CD14-positive monocyte (primary cell): ENCODE measurements around the gene NASP. TPM values are rescaled to one million over a fixed set of nuclear protein-coding genes. Genes with fewer than 3 reads are reported as not detected.

Experiments
- DNase-seq, 3 donors: peaks; one replicate each; pipeline ENCODE4 v3.0.0-alpha.2; 2011 to 2022
- H2AFZ ChIP-seq: 2 replicates; pipeline ENCODE4 v1.6.0; 2012; ENCODE audit warnings: mild to moderate bottlenecking, low read depth, low read length, inconsistent platforms; ENCODE audit not compliant: insufficient read depth, poor library complexity, severe bottlenecking
- H3K27ac ChIP-seq, 2 donors: 1 replicate in 1 of 2; 2 replicates in 1 of 2; pipeline ENCODE4 v1.5.1; 2012 to 2013; ENCODE audit warnings: low read length in 2 of 2, control low read depth in 1 of 2, inconsistent platforms in 1 of 2, low read depth in 1 of 2, mild to moderate bottlenecking in 1 of 2
- H3K27me3 ChIP-seq, 2 donors: one replicate each; pipeline versions ENCODE4 v1.6.0 to v1.6.1; 2011 to 2013; ENCODE audit warnings: low read length in 2 of 2; ENCODE audit not compliant: control insufficient read depth in 2 of 2, insufficient read depth in 2 of 2
- H3K36me3 ChIP-seq, 2 donors: replicated peaks in 1 of 2; 1 replicate in 1 of 2; 2 replicates in 1 of 2; pipeline versions ENCODE4 v1.5.1 to v1.6.1; 2012 to 2013; ENCODE audit warnings: low read length in 2 of 2, control low read depth in 1 of 2, inconsistent platforms in 1 of 2, mild to moderate bottlenecking in 1 of 2; ENCODE audit not compliant: insufficient read depth in 2 of 2, control insufficient read depth in 1 of 2
- H3K4me1 ChIP-seq, 2 donors: 1 replicate in 1 of 2; 2 replicates in 1 of 2; pipeline versions ENCODE4 v1.5.1 to v1.6.1; 2012 to 2013; ENCODE audit warnings: low read length in 2 of 2, control low read depth in 1 of 2, inconsistent platforms in 1 of 2, mild to moderate bottlenecking in 1 of 2, moderate library complexity in 1 of 2; ENCODE audit not compliant: insufficient read depth in 2 of 2, control insufficient read depth in 1 of 2
- H3K4me2 ChIP-seq: replicated peaks from 2 replicates; pipeline ENCODE3; 2012; ENCODE audit warnings: low read length, moderate library complexity, mild to moderate bottlenecking; ENCODE audit not compliant: poor library complexity, severe bottlenecking; ENCODE audit errors: extremely low read depth
- H3K4me3 ChIP-seq, 3 experiments: fragments of 200-600 bp in 1 of 3; sonication (generic) in 1 of 3; replicated peaks in 1 of 3; 1 replicate in 2 of 3; 2 replicates in 1 of 3; pipeline ENCODE4 v1.5.1; 2011 to 2013; ENCODE audit warnings: low read length in 3 of 3, mild to moderate bottlenecking in 3 of 3, control low read depth in 2 of 3, low read depth in 2 of 3, inconsistent platforms in 1 of 3, moderate library complexity in 1 of 3
- H3K79me2 ChIP-seq: 2 replicates; pipeline ENCODE4 v1.6.0; 2012; ENCODE audit warnings: mild to moderate bottlenecking, control low read depth, inconsistent platforms, low read length, moderate library complexity; ENCODE audit not compliant: insufficient read depth
- H3K9ac ChIP-seq: 2 replicates; pipeline ENCODE4 v1.6.0; 2017; ENCODE audit warnings: low read length, mild to moderate bottlenecking; ENCODE audit not compliant: insufficient read depth, poor library complexity, severe bottlenecking
- H3K9me3 ChIP-seq, 2 donors: replicated peaks in 1 of 2; 1 replicate in 1 of 2; 2 replicates in 1 of 2; pipeline versions ENCODE4 v1.5.1 to v1.6.1; 2012 to 2013; ENCODE audit warnings: low read length in 2 of 2, control low read depth in 1 of 2; ENCODE audit not compliant: control insufficient read depth in 1 of 2, insufficient read depth in 1 of 2
- H4K20me1 ChIP-seq: 2 replicates; pipeline ENCODE4 v1.6.0; 2012; ENCODE audit warnings: mild to moderate bottlenecking, low read length, control low read depth, moderate library complexity; ENCODE audit not compliant: insufficient read depth
- H3K27ac Mint-ChIP-seq, 7 donors: one replicate each; pipeline ENCODE4 v1.8.0; 2020; ENCODE audit warnings: mild to moderate bottlenecking in 7 of 7, mixed read lengths in 7 of 7, moderate library complexity in 6 of 7, inconsistent platforms in 2 of 7
- H3K27me3 Mint-ChIP-seq, 3 donors: one replicate each; pipeline ENCODE4 v1.8.0; 2021 to 2022; ENCODE audit warnings: low read depth in 3 of 3, mild to moderate bottlenecking in 3 of 3, mixed read lengths in 3 of 3, moderate library complexity in 3 of 3, inconsistent platforms in 1 of 3
- H3K36me3 Mint-ChIP-seq, 2 donors: one replicate each; pipeline ENCODE4 v1.8.0; 2020; ENCODE audit warnings: mixed read lengths in 2 of 2, inconsistent platforms in 1 of 2, mild to moderate bottlenecking in 1 of 2
- H3K4me1 Mint-ChIP-seq: one replicate; pipeline ENCODE4 v1.8.0; 2020; ENCODE audit warnings: mild to moderate bottlenecking, mixed read lengths
- H3K4me3 Mint-ChIP-seq, 2 donors: one replicate each; pipeline ENCODE4 v1.8.0; 2020; ENCODE audit warnings: mild to moderate bottlenecking in 2 of 2, mixed read lengths in 2 of 2, moderate library complexity in 1 of 2
- H3K9me3 Mint-ChIP-seq, 7 donors: one replicate each; pipeline ENCODE4 v1.8.0; 2020 to 2022; ENCODE audit warnings: mixed read lengths in 7 of 7, mild to moderate bottlenecking in 6 of 7, moderate library complexity in 6 of 7, inconsistent platforms in 2 of 7
- CTCF ChIP-seq: fragments of 200-600 bp; IDR thresholded peaks from one replicate; pipeline ENCODE4 v1.8.0; 2022; ENCODE audit warnings: antibody characterized with exemption, mild to moderate bottlenecking
- WGBS: methylation state at CpG from one replicate; pipeline ENCODE4 v1.1.5; 2013; ENCODE audit warnings: missing lambda C conversion rate; ENCODE audit not compliant: insufficient coverage; 5-methylcytosine and 5-hydroxymethylcytosine counted together
- intact Hi-C, 2 donors: fragments of 100-400 bp; cut with micrococcal nuclease; formaldehyde crosslinking; loops; one replicate each; pipeline versions ENCODE4 v1.15.0 to v1.15.1; 2023
- polyA minus RNA-seq: library from RNA; depleted of rRNA, polyadenylated mRNA; stranded (reverse); fragments of >200 nt; gene quantifications from 2 replicates; pipeline ENCODE4 v1.2.3, GENCODE V29; 2012
- polyA plus RNA-seq, 3 donors: library from polyadenylated mRNA; depleted of rRNA in 1 of 3; unstranded in 2 of 3; stranded (reverse) in 1 of 3; fragments of 300-500 nt in 2 of 3; fragments of >200 nt in 1 of 3; fragmentation: Illumina TruSeq in 2 of 3; gene quantifications; 1 replicate in 2 of 3; 2 replicates in 1 of 3; pipeline ENCODE4 v1.2.3, GENCODE V29; 2012 to 2021
- total RNA-seq, 12 experiments: library from RNA in 1 of 12; stranded (reverse) in 1 of 12; fragments of 120-200 nt in 1 of 12; gene quantifications; one replicate each; pipeline ENCODE4 v1.2.4 and lab custom pipeline; 2013 to 2026; ENCODE audit warnings: mixed read lengths in 6 of 12, inconsistent platforms in 1 of 12

The NASP gene, protein sequence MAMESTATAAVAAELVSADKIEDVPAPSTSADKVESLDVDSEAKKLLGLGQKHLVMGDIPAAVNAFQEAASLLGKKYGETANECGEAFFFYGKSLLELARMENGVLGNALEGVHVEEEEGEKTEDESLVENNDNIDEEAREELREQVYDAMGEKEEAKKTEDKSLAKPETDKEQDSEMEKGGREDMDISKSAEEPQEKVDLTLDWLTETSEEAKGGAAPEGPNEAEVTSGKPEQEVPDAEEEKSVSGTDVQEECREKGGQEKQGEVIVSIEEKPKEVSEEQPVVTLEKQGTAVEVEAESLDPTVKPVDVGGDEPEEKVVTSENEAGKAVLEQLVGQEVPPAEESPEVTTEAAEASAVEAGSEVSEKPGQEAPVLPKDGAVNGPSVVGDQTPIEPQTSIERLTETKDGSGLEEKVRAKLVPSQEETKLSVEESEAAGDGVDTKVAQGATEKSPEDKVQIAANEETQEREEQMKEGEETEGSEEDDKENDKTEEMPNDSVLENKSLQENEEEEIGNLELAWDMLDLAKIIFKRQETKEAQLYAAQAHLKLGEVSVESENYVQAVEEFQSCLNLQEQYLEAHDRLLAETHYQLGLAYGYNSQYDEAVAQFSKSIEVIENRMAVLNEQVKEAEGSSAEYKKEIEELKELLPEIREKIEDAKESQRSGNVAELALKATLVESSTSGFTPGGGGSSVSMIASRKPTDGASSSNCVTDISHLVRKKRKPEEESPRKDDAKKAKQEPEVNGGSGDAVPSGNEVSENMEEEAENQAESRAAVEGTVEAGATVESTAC
- total RNA-seq (2013), result 48.2 TPM
- 10 to 100 TPM; 24.4 to 44.6 (median 27.5) TPM for polyA plus RNA-seq
- 17.6 and 20.4 TPM in 2 replicates for polyA minus RNA-seq
- 16.7 to 70.3 (median 56.7) reads per million in 11 experiments for total RNA-seq (lab: John Stamatoyannopoulos, UW)

DNA sequence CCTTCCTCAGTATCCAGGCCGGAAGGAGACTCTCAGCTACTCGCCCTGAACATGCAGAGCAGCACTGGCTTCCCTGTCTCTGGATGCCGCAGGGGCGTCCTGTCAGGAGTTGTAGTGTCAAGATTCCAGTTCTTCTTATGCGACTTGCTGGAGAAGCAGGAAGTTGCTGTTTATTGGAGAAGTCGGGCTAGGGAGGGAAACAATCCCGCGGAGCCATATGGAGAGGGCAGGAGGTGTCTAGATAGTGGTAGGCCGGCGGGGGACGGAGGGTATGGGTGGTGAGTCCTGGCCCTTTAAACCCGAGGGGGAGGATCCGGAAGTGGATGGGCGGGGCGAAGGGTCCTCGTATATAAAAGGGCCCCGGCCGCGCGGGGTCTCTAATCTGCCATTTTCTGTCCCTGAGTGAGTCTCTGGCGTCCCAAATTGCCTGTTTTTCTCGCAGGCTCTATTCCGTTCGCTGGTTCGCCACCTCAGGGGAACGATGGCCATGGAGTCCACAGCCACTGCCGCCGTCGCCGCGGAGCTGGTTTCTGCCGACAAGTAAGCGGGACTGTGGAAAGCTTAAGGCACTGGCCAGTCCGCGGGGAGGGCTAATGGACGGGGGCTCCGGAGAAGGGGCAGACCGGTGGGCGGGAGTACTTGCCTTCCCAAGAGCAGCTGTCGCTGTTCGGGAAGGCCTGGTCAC, at the start of gene NASP:
NASP (plus strand) TSS at position 376 of the 685 bp plus-strand sequence; CDS start at position 482, 106 bp downstream.
- peaks cover 0 to 7% (median 0%) of the 10 kb centered on the region in 7 donors for H3K9me3 Mint-ChIP-seq
- WGBS, result 0% methylated on average over 40 of the region's 41 CpGs

More for the DNA sequence above, at the start of gene NASP:
- Histone ChIP-seq H3K27ac (peak within 1 kb of the TSS; percentile 83 to 84), H3K9me3 (no peaks in the 10 kb centered on the region), H3K4me3 (peak within 1 kb of the TSS; percentile 74 to 99 (median 97)), H3K27me3 (no peaks in the 10 kb centered on the region), H3K9ac (peak within 1 kb of the TSS; percentile 83), H4K20me1 (peaks cover 29% of the 10 kb centered on the region), H3K36me3 (no peaks in the 10 kb centered on the region), H3K79me2 (peaks cover 50% of the 10 kb centered on the region), H3K4me2 (peak within 1 kb of the TSS; percentile 94), H3K4me1 (peaks cover 40 to 42% of the 10 kb centered on the region in 2 donors), H2AFZ (peak within 1 kb of the TSS; percentile 97)
- Mint-ChIP-seq H3K36me3 (peaks cover 0 to 3% of the 10 kb centered on the region in 2 donors), H3K27me3 (peaks cover 0 to 2% (median 0%) of the 10 kb centered on the region in 3 donors), H3K27ac (peak within 1 kb of the TSS; percentile 94 to 98 (median 97)), H3K4me3 (peak within 1 kb of the TSS; percentile 98 to 99), H3K4me1 (peaks cover 39% of the 10 kb centered on the region)
- no peak for TF ChIP-seq CTCF
- intact Hi-C loops, result loop anchor here (5.0 to 10.0 kb wide), 3 partner anchors 101 to 569 kb away; partner anchors contain the start of genes GPBP1L1 (in 2 of the 2), TMEM69 (in 2 of the 2), HECTD3 (in 1 of the 2) and UROD (in 1 of the 2)
- DNase-seq, result peak; percentile 72 to 77 (median 75)
